Measurements from ENCODE around the gene CAPN9.

CAPN9 gene

DNA sequence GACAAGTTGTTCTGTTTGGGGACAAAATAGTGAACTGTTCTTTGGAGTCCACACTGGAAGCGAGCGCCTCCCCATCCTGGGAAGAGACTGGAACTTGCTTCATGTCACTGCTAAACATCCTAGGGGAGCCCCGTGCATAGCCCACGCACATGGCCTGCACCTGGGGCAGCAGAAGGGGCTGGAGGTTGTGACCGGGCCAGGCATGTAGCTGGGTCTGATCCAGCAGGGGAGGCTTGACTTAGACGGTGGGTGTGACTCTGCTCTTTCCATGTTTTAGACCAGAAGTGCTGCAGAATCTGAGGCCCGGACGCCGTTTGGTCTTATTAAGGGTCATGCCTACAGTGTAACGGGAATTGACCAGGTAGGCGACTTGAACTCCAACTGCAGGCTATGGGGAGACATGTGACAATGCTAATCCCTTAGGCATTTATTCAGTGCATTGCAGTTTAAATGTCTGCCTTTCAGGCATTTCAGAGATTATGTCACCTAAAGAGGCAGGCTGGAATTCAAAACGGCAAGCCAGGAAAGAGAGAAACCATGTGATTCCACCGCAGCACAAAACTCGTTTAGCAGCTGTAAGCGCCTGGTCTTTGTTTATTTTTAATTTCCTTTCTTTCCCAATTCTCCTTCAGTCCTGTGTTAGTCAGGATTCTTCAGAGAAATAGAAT lies 21.8 kb downstream of the CAPN9 start:
- DNase-seq (ENCODE audit: low spot score), result no peak

DNA sequence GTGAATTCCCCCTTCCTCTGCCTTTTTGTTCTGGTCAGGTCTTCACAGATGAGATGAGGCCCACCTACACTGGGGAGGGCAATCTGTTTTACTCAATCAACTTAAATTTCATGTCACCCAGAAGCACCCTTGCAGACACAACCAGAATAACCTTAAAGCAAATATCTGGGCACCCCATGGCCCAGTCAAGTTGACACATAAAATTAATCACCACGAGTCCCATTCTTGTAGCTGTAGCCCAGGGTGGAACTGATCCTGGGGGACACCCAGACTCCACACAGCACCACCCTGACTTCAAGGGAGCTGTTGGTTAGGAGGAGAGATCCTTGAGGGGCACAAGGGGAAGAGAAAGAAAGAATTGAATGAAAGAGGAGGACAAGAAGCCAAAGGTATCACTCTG lies 23.1 kb downstream of the CAPN9 start:
- DNase-seq (ENCODE audit: low spot score), result no peak

DNA sequence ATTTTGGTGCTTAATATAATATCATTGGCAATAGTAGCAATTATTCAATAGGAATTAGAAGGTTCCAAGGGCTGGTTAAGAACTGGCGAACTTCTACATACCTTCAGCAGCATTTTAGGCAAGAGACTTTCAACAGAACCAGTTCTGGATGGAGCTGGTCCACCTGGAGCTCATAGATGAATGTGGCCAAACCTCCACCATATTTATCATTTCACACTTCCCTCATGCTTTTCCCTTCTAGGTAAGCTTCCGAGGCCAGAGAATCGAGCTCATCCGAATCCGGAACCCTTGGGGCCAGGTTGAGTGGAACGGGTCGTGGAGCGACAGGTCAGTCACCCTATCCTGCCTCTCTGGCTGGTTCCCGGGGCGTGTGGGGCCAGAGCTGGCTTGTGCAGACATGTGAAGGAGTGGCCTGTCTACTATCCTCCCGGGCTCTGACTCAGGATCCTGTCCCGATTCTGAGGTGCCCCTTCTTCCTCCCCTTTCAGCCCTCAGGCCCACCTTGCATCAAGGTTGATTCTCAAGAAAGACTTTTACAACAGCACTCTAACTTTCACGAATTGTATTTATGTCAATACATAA lies 24.7 kb downstream of the CAPN9 start:
- no peak for DNase-seq (ENCODE audit: low spot score)

DNA sequence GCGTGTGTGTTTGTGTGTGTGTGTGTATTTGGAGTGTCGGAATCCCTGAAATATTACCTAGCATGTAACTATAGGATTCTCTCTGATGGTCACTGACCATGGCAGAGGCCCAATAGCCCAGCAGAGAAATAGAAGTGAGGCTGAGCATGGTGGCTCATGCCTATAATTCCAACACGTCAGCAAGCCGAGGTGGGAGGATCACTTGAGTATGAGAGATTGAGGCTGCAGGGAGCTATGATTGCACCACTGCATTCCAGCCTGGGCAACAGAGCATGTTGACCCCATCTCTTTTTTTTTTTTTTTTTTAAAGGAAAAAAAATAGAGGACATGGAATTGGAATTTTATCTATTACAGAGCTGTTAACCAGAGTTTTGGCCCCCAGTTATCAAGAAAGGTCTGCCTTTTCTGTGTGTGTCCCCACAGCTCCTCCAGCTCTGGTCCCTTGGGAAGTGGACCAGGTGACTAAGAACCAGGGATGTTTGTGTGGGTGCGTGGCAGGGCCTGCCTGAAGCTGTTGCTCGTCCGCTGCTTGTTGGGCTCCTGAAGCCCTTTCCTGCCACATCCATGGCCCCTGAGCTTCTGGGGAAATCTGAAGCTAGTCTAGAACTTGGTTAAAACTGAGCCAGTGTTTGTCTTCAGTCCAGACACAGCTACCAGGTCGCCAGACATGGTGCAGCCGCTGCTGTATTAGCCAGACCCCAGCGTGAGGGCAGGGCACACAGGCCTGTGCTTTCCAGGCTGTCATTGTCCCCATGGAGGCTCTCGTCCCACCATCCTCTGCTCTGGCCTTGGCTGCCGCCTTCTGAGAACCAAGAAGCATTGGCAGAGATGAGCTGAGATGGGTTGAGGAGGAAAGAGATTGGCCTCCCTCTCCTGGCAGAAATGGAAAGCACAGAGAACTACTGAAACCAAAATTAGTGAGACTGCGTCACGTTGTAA lies 25.5 kb downstream of the CAPN9 start:
- peak; percentile 49 for DNase-seq (ENCODE audit: low spot score)

DNA sequence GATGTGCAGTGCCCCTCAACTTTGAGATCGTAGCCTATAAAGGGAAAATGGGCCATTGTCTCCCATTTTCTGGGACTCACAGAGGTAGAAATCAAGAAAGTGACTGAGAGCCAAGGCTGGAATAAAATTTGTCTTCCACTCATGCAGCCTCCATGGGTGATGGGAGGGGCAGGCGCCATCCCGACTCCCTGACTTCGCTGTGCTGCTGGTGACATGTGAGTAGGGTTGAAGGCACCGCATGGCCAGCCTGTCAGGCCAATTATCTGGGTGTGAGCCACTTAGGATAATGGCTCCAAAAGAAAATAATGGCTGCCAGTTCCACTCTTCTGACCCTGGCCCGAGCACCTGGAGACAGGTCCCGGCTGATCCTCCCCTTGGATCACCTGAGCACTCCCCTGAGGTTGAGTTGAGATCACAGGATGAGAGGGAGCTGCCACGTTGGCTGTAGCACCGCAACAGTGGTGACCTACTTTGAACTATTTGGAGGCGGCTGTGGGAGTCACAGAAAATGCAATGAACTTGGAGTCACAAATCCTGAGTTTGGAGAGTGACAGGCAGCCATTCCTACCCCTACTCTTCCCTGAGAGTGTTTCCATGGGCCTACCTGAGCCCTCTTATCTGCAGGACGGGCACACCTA lies 26.3 kb downstream of the CAPN9 start:
- DNase-seq (ENCODE audit: low spot score), result no peak

DNA sequence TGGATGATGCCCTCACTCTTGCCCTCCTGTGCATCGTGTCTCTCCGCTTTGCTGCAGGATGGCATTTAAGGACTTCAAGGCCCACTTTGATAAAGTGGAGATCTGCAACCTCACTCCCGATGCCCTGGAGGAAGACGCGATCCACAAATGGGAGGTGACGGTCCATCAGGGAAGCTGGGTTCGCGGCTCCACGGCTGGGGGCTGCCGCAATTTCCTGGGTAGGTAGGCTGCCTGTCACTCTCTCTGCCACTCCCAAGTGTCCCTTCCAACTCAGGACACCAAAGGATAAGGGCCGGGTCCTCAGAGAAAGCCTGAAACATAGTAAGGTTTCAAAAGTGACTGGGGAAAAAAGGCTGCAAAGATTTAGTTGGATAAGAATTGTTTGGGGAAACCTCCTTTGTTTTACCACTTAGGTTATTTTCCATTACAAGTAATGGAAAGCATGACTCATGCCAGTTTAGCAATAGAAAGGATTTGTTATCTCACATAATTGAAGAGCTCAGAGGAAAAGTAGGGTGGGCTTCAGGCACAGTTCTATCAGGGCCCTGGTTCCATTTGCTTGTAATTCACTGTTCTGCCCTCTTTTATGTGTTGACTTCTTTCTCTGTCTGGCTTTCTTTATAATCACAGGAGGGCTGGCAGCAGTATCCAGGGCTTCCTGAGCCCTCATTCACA lies 31.9 kb downstream of the CAPN9 start:
- DNase-seq (ENCODE audit: low spot score), result no peak

DNA sequence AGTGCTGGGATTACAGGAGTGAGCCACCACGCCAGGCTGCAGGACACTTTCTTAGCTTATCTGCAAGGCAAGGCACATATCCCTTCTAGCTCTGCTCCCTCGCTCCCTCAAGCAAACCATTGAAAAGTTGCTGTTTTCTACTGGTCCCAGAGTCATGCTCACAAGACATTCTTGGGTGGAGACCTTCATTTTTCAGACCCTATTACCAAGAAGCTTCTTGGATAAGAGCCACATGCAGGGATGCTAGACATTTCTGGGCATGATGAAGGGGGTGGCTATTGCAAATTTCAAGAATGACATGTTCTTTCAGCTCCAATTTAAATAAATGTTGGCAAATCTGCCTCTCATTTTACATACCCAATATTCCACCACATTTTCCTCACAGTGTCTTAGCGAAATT lies 33.9 kb downstream of the CAPN9 start:
- DNase-seq (ENCODE audit: low spot score), result no peak

DNA sequence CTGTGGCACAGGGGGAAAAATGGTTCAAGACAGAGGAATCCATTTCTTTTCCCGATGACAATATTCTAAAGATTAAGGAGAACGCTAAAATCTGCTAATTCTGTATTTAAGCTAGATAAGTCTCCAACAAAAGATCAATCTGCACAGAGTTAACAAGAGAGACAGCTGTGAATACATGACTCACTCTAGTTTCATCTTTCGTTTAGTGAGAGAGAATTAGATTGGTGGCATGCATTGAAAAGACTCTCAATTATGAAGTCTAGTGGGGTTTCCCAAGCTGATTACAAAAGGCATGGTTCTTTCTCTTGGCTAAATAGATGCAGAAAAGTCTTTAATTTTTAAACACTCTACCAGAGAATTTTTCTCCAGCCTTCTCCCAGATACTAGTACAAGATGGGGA lies 34.4 kb downstream of the CAPN9 start:
- no peak for DNase-seq (ENCODE audit: low spot score)

DNA sequence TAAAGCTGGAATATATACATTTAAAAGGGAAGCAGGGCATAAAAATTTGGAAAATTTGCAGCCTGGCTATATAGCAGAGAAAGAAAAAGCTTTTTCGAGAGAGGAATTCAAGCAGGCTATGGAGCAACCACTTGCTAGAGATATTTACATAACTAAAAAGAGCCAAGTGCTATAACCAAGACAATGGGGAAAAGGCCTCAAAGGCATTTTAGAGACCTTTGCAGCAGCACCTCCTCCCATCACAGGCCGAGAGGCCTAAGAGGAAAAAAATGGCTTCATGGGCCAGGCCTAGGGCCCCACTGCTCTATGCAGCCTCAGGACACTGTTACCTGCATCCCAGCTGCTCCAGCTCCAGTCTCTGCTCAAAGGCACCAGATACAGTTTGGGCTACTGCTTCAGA lies 37.0 kb downstream of the CAPN9 start:
- no peak for DNase-seq (ENCODE audit: low spot score)

DNA sequence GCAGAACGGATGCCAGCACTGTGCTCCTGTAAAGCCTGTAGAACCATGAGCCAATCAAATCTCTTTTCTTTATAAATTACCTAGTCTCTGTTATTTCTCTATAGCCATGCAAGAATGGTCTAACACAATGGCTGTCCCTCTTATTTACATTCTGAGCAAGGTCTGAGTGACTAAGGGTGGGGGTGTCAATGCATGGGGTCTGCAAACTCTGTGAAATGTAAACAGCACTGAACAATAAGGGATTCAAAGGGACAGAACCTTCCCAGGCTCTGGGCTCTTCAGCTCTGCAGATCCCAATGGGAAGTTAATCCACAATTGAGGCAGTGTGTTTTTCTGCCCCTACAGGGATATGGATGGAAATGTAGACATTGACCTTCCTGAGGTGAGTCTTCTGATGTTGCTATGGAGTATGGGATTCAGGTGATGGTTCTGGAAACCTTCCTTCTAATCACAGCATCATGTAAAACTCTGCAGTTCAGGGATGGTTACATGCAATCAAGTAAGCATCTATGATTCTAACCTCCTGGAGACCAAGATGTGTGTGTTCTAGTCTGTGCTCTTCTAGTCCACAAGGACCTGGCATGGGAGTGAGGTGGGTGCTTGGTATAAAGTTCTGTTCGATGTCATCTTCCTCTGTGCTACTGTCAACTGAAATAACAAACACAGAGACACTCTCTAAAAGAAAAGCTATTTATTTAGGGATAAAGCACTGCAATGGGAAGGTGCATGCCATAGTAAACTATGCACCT lies 38.6 kb downstream of the CAPN9 start:
- DNase-seq (ENCODE audit: low spot score), result no peak

DNA sequence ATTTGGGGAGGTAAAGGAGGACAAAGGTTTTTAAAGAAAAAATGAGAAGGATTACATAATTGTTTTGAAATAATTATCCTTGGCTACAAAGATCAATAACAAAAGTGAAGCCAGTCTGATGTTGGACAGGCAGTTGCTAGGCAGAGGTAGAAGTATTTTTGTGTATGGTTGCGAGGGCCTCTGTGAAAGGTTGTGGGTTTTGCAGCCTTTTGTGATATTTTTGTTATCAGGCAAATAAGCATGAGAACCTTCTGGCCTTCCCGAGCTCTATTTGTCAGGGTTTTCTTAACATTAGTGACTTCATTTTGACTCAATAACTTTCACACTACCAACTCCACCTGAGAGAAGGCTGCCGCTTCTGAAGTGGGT lies 39.2 kb downstream of the CAPN9 start:
- no peak for DNase-seq (ENCODE audit: low spot score)

DNA sequence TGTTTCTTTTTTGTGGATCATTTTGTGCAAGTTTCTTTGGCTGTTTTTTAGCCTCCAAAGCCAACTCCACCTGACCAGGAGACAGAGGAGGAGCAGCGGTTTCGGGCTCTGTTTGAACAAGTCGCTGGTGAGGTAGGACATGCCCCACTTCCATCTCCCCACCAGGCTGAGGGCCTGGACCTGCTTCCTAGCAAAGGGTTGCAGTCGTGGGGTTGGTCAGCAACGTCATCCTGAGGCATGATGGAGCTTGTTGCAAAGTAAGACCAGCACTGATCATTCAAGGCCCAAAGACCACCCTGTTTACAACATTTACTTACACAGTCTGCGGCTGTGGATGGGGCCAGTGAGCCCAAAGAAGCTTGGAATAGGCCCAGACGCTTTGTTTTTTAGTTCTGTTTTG lies 40.3 kb downstream of the CAPN9 start:
- no peak for DNase-seq (ENCODE audit: low spot score)

DNA sequence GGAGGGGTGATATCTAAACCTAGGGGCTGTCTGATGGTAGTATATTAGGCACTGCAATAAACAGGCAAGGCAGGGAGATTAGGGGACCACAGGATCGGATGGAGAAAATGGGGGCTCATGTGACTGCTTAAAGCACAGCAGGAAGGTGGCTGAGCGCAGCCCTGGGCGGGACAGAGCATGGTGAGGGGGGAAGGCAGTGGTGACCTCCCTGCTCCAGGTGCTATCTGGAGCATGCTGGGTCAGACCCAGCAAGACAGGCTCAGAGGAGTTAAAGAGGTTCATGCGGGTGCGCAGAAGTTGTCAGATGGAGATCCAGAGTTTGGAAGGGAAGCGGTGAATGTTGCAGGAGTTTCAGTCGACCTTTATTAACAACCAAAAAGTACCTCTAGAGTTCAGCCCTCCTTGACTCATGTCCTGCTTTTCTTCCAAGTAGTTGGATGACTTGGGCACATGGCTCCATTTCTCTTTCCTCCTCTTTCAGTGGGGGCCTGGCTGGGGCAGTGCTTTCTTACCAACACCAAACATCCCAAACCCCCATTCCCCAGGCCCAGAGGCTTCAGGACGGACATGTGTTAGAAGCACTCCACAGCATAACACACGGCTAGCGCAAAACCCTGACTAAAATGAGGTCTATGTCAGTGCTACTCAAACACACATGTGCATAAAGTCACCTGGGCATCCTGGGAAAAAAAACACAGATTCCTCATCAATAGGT lies 41.5 kb downstream of the CAPN9 start:
- DNase-seq (ENCODE audit: low spot score), result no peak

DNA sequence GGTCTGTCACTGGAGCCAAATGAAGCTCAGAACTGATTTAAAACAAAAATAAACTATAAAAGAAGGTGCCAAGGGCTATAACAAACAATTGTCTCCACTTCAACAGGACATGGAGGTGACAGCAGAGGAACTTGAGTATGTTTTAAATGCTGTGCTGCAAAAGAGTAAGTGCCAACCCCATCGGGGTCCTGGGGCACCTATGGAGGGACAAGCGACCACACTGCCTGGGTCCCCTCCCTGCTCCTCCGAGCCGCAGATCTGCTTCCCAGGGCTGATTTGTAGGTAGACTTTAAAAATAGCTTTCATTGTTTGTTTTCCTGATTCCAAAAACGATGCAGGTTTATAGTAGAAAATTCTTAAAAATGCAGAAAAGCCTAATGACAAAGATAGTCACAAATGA lies 42.8 kb downstream of the CAPN9 start:
- DNase-seq (ENCODE audit: low spot score), result no peak

DNA sequence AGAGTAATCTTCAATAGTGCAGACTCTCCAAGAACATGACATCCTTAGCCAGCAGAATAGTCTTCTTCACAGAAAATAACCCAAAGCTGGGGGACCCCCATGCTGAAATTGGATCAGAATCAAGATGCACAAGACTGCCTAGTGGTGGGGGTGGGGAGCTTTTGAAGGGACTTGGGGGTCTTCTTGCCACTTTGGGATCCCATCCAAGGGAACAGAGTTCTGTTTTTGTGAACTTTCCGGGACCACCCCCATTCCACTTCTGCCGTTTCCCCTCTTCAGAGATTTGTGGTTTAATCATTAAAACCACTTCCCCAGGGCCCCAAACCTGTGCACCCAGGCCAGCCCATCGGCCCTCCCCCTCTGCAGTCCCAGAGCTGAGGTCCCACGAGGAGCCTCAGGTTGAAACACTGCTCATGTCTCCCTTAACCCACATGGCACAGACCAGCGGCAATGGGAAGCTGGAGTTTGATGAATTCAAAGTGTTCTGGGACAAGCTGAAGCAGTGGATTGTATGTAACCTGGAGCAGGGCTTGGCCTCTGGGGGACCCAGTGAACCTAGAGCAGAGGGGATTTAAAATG lies 44.9 kb downstream of the CAPN9 start:
- DNase-seq (ENCODE audit: low spot score), result no peak

DNA sequence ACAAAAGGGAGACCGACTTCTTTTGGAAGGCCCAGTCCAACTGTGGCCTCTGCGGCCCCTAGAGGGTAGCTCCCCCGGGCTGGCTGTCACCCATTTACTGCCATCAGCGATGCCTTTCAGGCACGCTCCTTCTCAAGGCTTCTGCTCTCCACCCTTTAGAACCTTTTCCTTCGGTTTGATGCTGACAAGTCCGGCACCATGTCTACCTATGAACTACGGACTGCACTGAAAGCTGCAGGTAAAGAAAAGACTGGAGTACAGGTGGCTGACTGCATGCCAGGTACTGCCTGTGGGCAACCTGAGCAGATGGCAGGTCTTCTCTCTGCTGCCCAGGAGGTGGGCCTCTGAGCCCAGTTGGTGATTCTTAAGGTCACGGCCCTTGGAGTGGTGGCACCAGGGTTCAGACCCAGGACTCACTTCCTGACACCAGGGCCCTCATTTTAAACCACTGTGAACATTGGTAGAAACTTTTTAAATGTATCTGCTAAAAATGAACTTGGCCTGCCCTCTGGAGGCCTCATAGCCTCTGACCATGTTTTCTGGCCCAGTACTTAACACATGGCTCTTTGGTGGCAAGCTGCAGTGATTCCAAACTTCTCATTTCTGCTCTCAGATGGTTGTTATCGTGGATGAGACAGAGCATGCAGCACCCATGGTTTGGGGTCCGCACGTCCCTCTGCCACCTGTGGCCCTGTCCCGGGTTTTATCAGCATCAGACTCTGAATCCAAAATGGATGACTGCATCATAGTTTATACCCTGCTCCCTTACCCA lies 45.7 kb downstream of the CAPN9 start:
- DNase-seq (ENCODE audit: low spot score), result no peak

DNA sequence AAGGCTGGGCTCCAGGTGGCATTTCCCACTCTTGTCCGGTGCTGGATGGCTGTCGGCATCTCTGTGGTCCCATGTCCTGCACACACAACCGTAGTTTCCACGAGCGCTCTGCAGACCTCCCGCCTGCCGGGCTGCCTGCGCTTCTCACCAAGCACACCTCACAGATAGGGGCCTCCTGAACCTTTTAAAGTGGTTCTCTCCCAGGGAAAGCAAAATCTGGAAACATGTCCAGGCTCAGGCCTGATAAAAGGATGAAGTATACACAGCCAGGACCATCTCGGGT lies 46.2 kb downstream of the CAPN9 start:
- no peak for DNase-seq (ENCODE audit: low spot score)

DNA sequence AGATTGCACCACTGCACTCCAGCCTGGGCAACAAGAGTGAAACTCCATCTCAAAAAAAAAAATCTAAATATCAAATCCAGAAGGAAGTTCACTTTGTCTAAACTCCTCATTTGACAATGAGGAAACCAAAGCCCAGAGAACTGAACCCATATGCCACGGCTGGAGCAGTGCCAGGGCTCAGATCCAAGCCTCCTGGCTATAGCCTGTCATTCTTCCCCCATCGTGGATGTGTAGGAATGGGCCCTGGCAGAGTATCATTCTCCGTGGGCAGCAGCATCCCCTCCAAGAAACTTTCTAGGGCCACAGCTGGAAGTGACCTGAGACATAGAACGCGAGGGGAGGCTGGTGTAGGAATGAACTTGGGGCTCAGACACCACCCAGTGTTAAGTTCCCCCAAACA lies 47.2 kb downstream of the CAPN9 start:
- no peak for DNase-seq (ENCODE audit: low spot score)

DNA sequence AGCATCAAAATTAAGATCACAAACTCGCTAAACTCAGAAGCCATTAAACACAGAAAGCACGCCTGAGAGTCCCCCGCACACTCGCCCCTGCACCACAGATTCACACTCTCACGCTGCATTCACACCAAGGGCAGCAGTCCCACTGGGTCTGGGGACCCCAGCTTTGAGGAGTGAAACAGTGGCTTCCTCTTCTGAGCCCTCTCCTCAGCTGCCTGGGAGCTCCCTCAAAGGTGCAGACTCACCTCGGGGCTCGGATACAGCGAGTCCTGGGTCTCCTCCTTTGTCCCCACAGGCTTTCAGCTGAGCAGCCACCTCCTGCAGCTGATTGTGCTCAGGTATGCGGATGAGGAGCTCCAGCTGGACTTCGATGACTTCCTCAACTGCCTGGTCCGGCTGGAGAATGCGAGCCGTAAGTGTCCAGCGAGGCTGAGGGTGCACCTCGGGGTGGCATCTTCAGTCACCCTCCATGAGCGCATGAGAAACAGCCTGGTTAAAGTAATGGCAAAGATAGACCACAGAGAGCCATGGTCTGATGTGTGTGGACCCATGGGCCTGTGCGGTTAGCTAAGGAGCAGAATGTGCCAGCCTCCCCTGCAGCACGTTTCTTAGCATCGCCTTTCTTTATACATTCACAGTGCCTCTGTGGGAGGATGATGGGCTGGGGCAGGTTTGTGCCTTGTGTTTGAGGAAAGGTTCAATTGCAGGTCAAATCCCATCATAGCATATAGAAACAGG lies 47.9 kb downstream of the CAPN9 start:
- no peak for DNase-seq (ENCODE audit: low spot score)
